Neural cell (in vitro differentiated cells): ENCODE measurements around the gene FZD10. TPM values are rescaled to one million over a fixed set of nuclear protein-coding genes. Genes with fewer than 3 reads are reported as not detected.

Experiments
- H2AFZ ChIP-seq: fragments of 200-600, 300-800 bp; sonication (generic), shearing (Covaris generic); 2 replicates; pipeline ENCODE4 v1.6.0; 2014; ENCODE audit warnings: low read depth, mild to moderate bottlenecking, antibody characterized with exemption, low read length, moderate library complexity
- H3F3A ChIP-seq: fragments of 200-600 bp; shearing (Covaris generic); 2 replicates; pipeline ENCODE4 v1.6.1; 2016; ENCODE audit warnings: mild to moderate bottlenecking, moderate library complexity, mixed read lengths, antibody characterized with exemption, low read length; ENCODE audit not compliant: insufficient read depth, poor library complexity, severe bottlenecking
- H3K27ac ChIP-seq: fragments of 200-600, 300-800 bp; sonication (generic), shearing (Covaris generic); 2 replicates; pipeline ENCODE4 v1.5.1; 2014; ENCODE audit warnings: mild to moderate bottlenecking, low read length, moderate library complexity
- H3K27me3 ChIP-seq: fragments of 300-800, 200-600 bp; sonication (generic), shearing (Covaris generic); 2 replicates; pipeline ENCODE4 v1.6.0; 2014; ENCODE audit warnings: mild to moderate bottlenecking, low read depth, low read length, moderate library complexity; ENCODE audit not compliant: insufficient read depth
- H3K36me3 ChIP-seq: fragments of 300-800, 200-600 bp; sonication (generic), shearing (Covaris generic); 2 replicates; pipeline ENCODE4 v1.5.1; 2014; ENCODE audit warnings: mild to moderate bottlenecking, antibody characterized with exemption, low read length, moderate library complexity; ENCODE audit not compliant: insufficient read depth
- H3K4me2 ChIP-seq: fragments of 300-800, 200-600 bp; sonication (generic), shearing (Covaris generic); 2 replicates; pipeline ENCODE4 v1.6.0; 2014; ENCODE audit warnings: mild to moderate bottlenecking, low read length
- H3K4me3 ChIP-seq: fragments of 300-800, 200-600 bp; sonication (generic), shearing (Covaris generic); 2 replicates; pipeline ENCODE4 v1.5.1; 2014; ENCODE audit warnings: mild to moderate bottlenecking, low read length, moderate library complexity
- H3K79me2 ChIP-seq: fragments of 200-600 bp; shearing (Covaris generic); replicated peaks from 2 replicates; pipeline ENCODE4 v1.6.0; 2014; ENCODE audit warnings: mild to moderate bottlenecking, low read length, moderate library complexity; ENCODE audit not compliant: insufficient read depth
- H3K9ac ChIP-seq: fragments of 300-800, 200-600 bp; sonication (generic), shearing (Covaris generic); 2 replicates; pipeline ENCODE4 v1.6.1; 2016; ENCODE audit warnings: mild to moderate bottlenecking, low read length, mixed read lengths
- H3K9me2 ChIP-seq: fragments of 200-600 bp; shearing (Covaris generic); 2 replicates; pipeline ENCODE4 v1.6.1; 2016; ENCODE audit warnings: mild to moderate bottlenecking, low read length, mixed read lengths; ENCODE audit not compliant: insufficient read depth
- H3K9me3 ChIP-seq: fragments of 200-600, 300-800 bp; sonication (generic), shearing (Covaris generic); 2 replicates; pipeline ENCODE4 v1.6.1; 2016; ENCODE audit warnings: mild to moderate bottlenecking, mixed run types, low read length, moderate library complexity, mixed read lengths
- H4K20me1 ChIP-seq: fragments of 200-600 bp; shearing (Covaris generic); 2 replicates; pipeline ENCODE4 v1.6.1; 2016; ENCODE audit warnings: mild to moderate bottlenecking, mixed run types; ENCODE audit not compliant: insufficient read depth
- EP300 ChIP-seq: fragments of 450-650 bp; conservative IDR thresholded peaks from 2 replicates; pipeline ENCODE4 v1.6.1; 2014; ENCODE audit warnings: antibody characterized with exemption, mild to moderate bottlenecking, moderate library complexity; ENCODE audit not compliant: poor library complexity, severe bottlenecking
- EZH2 ChIP-seq: fragments of 200-600, 300-800 bp; shearing (Covaris generic), sonication (generic); IDR thresholded peaks from 2 replicates; pipeline ENCODE4 v1.6.1; 2014; ENCODE audit warnings: antibody characterized with exemption, low read length, borderline replicate concordance, mild to moderate bottlenecking; ENCODE audit not compliant: insufficient read depth, poor library complexity, severe bottlenecking
- MXI1 ChIP-seq: fragments of 450-650 bp; conservative IDR thresholded peaks from 2 replicates; pipeline ENCODE4 v1.6.1; 2014; ENCODE audit warnings: antibody characterized with exemption, mild to moderate bottlenecking; ENCODE audit not compliant: poor library complexity, severe bottlenecking
- POLR2AphosphoS5 ChIP-seq: IDR thresholded peaks from 2 replicates; pipeline ENCODE4 v1.6.1; 2012
- RAD21 ChIP-seq: fragments of 450-650 bp; conservative IDR thresholded peaks from 2 replicates; pipeline ENCODE4 v1.6.1; 2014; ENCODE audit warnings: antibody characterized with exemption, mild to moderate bottlenecking, moderate library complexity
- SMC3 ChIP-seq: fragments of 450-650 bp; conservative IDR thresholded peaks from 2 replicates; pipeline ENCODE4 v1.6.1; 2014; ENCODE audit warnings: antibody characterized with exemption, mild to moderate bottlenecking, moderate library complexity; ENCODE audit not compliant: poor library complexity
- TAF1 ChIP-seq: IDR thresholded peaks from 2 replicates; pipeline ENCODE4 v1.6.1; 2012; ENCODE audit warnings: low read depth
- polyA plus RNA-seq: library from polyadenylated mRNA; depleted of rRNA; stranded (reverse); fragments of >200 nt; gene quantifications from 2 replicates; pipeline ENCODE4 v1.2.3, GENCODE V29; 2014
- TF ChIP-seq, protein P1 (sequence below): fragments of 450-650 bp; IDR thresholded peaks from 2 replicates; pipeline ENCODE4 v1.5.1; 2014; ENCODE audit warnings: antibody characterized with exemption, mild to moderate bottlenecking, moderate library complexity; ENCODE audit not compliant: poor library complexity, severe bottlenecking
- TF ChIP-seq, protein P2 (sequence below): IDR thresholded peaks from 2 replicates; pipeline ENCODE4 v1.6.1; 2012; ENCODE audit warnings: borderline replicate concordance

FZD10 gene
- polyA plus RNA-seq, 1 donor from 2014 or later, result not detected

GRCh38 chr12:130163461-130164215 is 1.4 kb downstream of the FZD10 start:
- peak overlapping the region; percentile 48 for H3K4me3 ChIP-seq
- H3K27me3 ChIP-seq, result peaks cover 99% of the 10 kb centered on the region
- no peak overlapping the region for H3K4me2 ChIP-seq
- no peak overlapping the region for H3K9ac ChIP-seq
- H3K9me2 ChIP-seq, result no peaks in the 10 kb centered on the region
- no peak overlapping the region for H3K27ac ChIP-seq
- no peak overlapping the region for H2AFZ ChIP-seq
- H4K20me1 ChIP-seq, result no peaks in the 10 kb centered on the region
- no peaks in the 10 kb centered on the region for H3K36me3 ChIP-seq
- TF ChIP-seq EZH2 (peak; percentile 19), POLR2AphosphoS5 (no peak)
- peaks cover 4% of the 10 kb centered on the region for H3K9me3 ChIP-seq
- H3F3A ChIP-seq, result no peaks in the 10 kb centered on the region
- no peaks in the 10 kb centered on the region for H3K79me2 ChIP-seq

GRCh38 chr12:130164216-130164542 is 1.9 kb downstream of the FZD10 start:
- no peaks in the 10 kb centered on the region for H4K20me1 ChIP-seq
- peaks cover 99% of the 10 kb centered on the region for H3K27me3 ChIP-seq
- no peaks in the 10 kb centered on the region for H3K79me2 ChIP-seq
- H3K36me3 ChIP-seq, result no peaks in the 10 kb centered on the region
- no peaks in the 10 kb centered on the region for H3F3A ChIP-seq
- no peak overlapping the region for H3K27ac ChIP-seq
- no peak for TF ChIP-seq EP300
- no peak for TF ChIP-seq POLR2AphosphoS5
- no peak for TF ChIP-seq EZH2
- TF ChIP-seq, protein P1, sequence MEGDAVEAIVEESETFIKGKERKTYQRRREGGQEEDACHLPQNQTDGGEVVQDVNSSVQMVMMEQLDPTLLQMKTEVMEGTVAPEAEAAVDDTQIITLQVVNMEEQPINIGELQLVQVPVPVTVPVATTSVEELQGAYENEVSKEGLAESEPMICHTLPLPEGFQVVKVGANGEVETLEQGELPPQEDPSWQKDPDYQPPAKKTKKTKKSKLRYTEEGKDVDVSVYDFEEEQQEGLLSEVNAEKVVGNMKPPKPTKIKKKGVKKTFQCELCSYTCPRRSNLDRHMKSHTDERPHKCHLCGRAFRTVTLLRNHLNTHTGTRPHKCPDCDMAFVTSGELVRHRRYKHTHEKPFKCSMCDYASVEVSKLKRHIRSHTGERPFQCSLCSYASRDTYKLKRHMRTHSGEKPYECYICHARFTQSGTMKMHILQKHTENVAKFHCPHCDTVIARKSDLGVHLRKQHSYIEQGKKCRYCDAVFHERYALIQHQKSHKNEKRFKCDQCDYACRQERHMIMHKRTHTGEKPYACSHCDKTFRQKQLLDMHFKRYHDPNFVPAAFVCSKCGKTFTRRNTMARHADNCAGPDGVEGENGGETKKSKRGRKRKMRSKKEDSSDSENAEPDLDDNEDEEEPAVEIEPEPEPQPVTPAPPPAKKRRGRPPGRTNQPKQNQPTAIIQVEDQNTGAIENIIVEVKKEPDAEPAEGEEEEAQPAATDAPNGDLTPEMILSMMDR, result no peak
- no peak for TF ChIP-seq RAD21
- TF ChIP-seq, protein P2, sequence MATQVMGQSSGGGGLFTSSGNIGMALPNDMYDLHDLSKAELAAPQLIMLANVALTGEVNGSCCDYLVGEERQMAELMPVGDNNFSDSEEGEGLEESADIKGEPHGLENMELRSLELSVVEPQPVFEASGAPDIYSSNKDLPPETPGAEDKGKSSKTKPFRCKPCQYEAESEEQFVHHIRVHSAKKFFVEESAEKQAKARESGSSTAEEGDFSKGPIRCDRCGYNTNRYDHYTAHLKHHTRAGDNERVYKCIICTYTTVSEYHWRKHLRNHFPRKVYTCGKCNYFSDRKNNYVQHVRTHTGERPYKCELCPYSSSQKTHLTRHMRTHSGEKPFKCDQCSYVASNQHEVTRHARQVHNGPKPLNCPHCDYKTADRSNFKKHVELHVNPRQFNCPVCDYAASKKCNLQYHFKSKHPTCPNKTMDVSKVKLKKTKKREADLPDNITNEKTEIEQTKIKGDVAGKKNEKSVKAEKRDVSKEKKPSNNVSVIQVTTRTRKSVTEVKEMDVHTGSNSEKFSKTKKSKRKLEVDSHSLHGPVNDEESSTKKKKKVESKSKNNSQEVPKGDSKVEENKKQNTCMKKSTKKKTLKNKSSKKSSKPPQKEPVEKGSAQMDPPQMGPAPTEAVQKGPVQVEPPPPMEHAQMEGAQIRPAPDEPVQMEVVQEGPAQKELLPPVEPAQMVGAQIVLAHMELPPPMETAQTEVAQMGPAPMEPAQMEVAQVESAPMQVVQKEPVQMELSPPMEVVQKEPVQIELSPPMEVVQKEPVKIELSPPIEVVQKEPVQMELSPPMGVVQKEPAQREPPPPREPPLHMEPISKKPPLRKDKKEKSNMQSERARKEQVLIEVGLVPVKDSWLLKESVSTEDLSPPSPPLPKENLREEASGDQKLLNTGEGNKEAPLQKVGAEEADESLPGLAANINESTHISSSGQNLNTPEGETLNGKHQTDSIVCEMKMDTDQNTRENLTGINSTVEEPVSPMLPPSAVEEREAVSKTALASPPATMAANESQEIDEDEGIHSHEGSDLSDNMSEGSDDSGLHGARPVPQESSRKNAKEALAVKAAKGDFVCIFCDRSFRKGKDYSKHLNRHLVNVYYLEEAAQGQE, result no peak
- no peak for TF ChIP-seq SMC3
- TF ChIP-seq MXI1, result no peak
- no peak for TF ChIP-seq TAF1
- no peaks in the 10 kb centered on the region for H3K9me2 ChIP-seq
- no peak overlapping the region for H3K4me2 ChIP-seq
- no peak overlapping the region for H3K9ac ChIP-seq
- H3K9me3 ChIP-seq, result peaks cover 4% of the 10 kb centered on the region
- no peak overlapping the region for H3K4me3 ChIP-seq
- no peak overlapping the region for H2AFZ ChIP-seq
